Liver (tissue), 3 donors: Measurements from ENCODE around the gene C1QL4.

Source experiments
- CTCF ChIP-seq: fragments of 150-350 bp; IDR thresholded peaks from 2 replicates; pipeline ENCODE4 v1.5.1; 2017; ENCODE audit warnings: improper control_type of control experiment, low read depth, low read length; ENCODE audit not compliant: missing input control
- EGR1 ChIP-seq, 2 donors: IDR thresholded peaks; 2 replicates each; pipeline ENCODE4 v1.6.1; 2016 to 2018; ENCODE audit warnings: antibody characterized with exemption in 2 of 2, low read depth in 2 of 2
- FOXA1 ChIP-seq: IDR thresholded peaks from 2 replicates; pipeline ENCODE4 v1.6.1; 2016; ENCODE audit warnings: antibody characterized with exemption
- GABPA ChIP-seq, 2 donors: IDR thresholded peaks in 1 of 2; conservative IDR thresholded peaks in 1 of 2; 2 replicates each; pipeline ENCODE4 v1.6.1; 2016; ENCODE audit warnings: antibody characterized with exemption in 2 of 2, mild to moderate bottlenecking in 1 of 2, moderate library complexity in 1 of 2
- HNF4A ChIP-seq, 2 donors: conservative IDR thresholded peaks; 2 replicates each; pipeline ENCODE4 v1.6.1; 2016; ENCODE audit warnings: antibody characterized with exemption in 2 of 2, mild to moderate bottlenecking in 2 of 2
- JUND ChIP-seq, 2 donors: IDR thresholded peaks; 2 replicates each; pipeline ENCODE4 v1.6.1; 2016; ENCODE audit warnings: antibody characterized with exemption in 2 of 2
- MAX ChIP-seq: IDR thresholded peaks from 2 replicates; pipeline ENCODE4 v1.6.1; 2016; ENCODE audit warnings: antibody characterized with exemption
- REST ChIP-seq: IDR thresholded peaks from 2 replicates; pipeline ENCODE4 v1.6.1; 2016; ENCODE audit warnings: antibody characterized with exemption, mild to moderate bottlenecking
- SP1 ChIP-seq: IDR thresholded peaks from 2 replicates; pipeline ENCODE4 v1.6.1; 2018; ENCODE audit warnings: antibody characterized with exemption, mild to moderate bottlenecking
- TAF1 ChIP-seq: conservative IDR thresholded peaks from 2 replicates; pipeline ENCODE4 v1.6.1; 2016; ENCODE audit warnings: antibody characterized with exemption, mild to moderate bottlenecking
- YY1 ChIP-seq: IDR thresholded peaks from 2 replicates; pipeline ENCODE4 v1.6.1; 2016; ENCODE audit warnings: antibody characterized with exemption, mild to moderate bottlenecking
- donor health status: healthy.
- donor health status: healthy.

GRCh38 chr12:49368240-49368600, 31.2 kb upstream of the C1QL4 start:
- no peak for TF ChIP-seq TAF1
- TF ChIP-seq JUND (IDR thresholded peaks at IDR 0.05): no peak
- no peak for TF ChIP-seq YY1
- no peak for TF ChIP-seq CTCF
- no peak for TF ChIP-seq SP1
- no peak for TF ChIP-seq FOXA1
- no peak for TF ChIP-seq EGR1 (IDR thresholded peaks at IDR 0.05; ENCODE audit: low read depth in 2 of 2)
- peak; percentile 16 for TF ChIP-seq MAX
- no peak for TF ChIP-seq GABPA (IDR thresholded peaks at IDR 0.05 in 1 of 2, conservative IDR thresholded peaks at IDR 0.05 in 1 of 2)
- no peak for TF ChIP-seq REST
- TF ChIP-seq HNF4A (conservative IDR thresholded peaks at IDR 0.05): no peak
